Measurements from ENCODE around the gene NRBP1. TPM values are rescaled to one million over a fixed set of nuclear protein-coding genes. Genes with fewer than 3 reads are reported as not detected.

The NRBP1 gene
- 100 to 1,000 TPM; 141 to 153 TPM for total RNA-seq
- polyA plus RNA-seq (2013, experiment 1 of 2) = 100 TPM
- 95.2 TPM for polyA plus RNA-seq (2013, experiment 2 of 2)
- long read RNA-seq, experiment 1, partial matches to known transcripts = 61 of 73 reads
- long read RNA-seq, experiment 1, other reads (novel, unspliced or antisense) = 8 of 73 reads
- long read RNA-seq, experiment 2, transcript NRBP1-203 (18 exons, 2,163 nt) = major isoform, 58 of 512 reads
- long read RNA-seq, experiment 2, partial matches to known transcripts = 427 of 512 reads
- long read RNA-seq, experiment 2, other reads (novel, unspliced or antisense) = 25 of 512 reads
- long read RNA-seq, experiment 3, transcript NRBP1-203 (18 exons, 2,163 nt) = major isoform, 138 of 1,607 reads
- long read RNA-seq, experiment 3, partial matches to known transcripts = 1,409 of 1,607 reads
- long read RNA-seq, experiment 3, other reads (novel, unspliced or antisense) = 60 of 1,607 reads
- long read RNA-seq, experiment 4, transcript NRBP1-203 (18 exons, 2,163 nt) = major isoform, 30 of 395 reads
- long read RNA-seq, experiment 4, partial matches to known transcripts = 351 of 395 reads
- long read RNA-seq, experiment 4, other reads (novel, unspliced or antisense) = 12 of 395 reads

DNA sequence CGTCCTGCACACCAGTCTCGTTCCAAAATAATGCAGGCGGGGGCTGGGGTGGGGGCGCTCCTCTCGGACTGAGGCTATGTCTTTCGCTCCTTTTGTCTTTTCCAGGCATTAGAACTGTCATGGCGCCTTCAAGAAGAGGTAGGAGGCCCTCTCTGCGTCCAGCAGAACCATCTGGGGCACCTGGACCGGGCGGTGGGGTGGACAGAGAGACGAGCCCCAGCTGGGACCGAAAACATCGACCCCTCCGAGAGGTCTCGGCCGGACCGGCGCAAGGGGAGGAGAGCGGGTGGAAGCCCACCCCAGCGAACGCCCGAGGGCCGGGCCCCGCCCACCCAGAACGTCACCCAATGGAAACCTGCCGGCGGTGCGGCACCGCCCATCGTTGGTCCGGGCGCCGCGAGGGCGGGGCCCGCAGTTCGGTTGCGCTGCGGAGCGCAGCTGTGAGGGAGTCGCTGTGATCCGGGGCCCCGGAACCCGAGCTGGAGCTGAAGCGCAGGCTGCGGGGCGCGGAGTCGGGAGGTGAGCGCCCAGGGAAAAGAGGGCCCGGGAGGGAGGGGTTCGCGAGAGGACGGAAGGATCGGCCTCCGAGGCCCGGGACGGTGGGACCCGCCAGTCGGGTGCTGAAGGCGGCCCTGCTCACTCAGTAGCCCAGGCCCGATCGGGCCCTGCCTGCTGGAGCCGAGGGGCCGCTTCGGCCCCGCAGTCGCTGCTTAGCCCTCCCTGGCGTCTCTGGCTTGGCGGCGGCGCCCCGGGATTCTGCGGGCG, at the start of gene NRBP1:
TSS of gene NRBP1 (plus strand) at position 419 of the 765 bp plus-strand sequence. CDS start 4,643 bp downstream, outside the sequence.
- H3K27me3 Mint-ChIP-seq (ENCODE audit: insufficient read depth) = no peaks in the 10 kb centered on the region
- H3K9me3 Mint-ChIP-seq = no peaks in the 10 kb centered on the region
- H3K36me3 Mint-ChIP-seq (ENCODE audit: low read depth) = peaks cover 10% of the 10 kb centered on the region
- Histone ChIP-seq H3K4me3 (ENCODE audit: low read length) (peak within 1 kb of the TSS; percentile 89), H3K36me3 (ENCODE audit: control insufficient read depth, insufficient read depth, low read length) (peaks cover 12% of the 10 kb centered on the region), H3K9ac (ENCODE audit: extremely low read depth, low read length, poor library complexity, severe bottlenecking) (peak within 1 kb of the TSS; percentile 86), H3K27ac (ENCODE audit: low read depth, low read length) (peak within 1 kb of the TSS; percentile 94), H3K4me1 (ENCODE audit: control insufficient read depth, insufficient read depth, low read length) (no peaks in the 10 kb centered on the region), H3K27me3 (ENCODE audit: control insufficient read depth, insufficient read depth, low read length, poor library complexity, severe bottlenecking) (no peaks in the 10 kb centered on the region), H3K9me3 (ENCODE audit: control insufficient read depth, low read length) (no peaks in the 10 kb centered on the region)
- 0 to 1% methylated on average over 19 to 75 of the region's 75 CpGs for WGBS, 2 experiments (ENCODE audit: insufficient coverage in 1 of 2, insufficient read length in 1 of 2)
- H3K4me1 Mint-ChIP-seq = peaks cover 17% of the 10 kb centered on the region
- H3K4me3 Mint-ChIP-seq = peak within 1 kb of the TSS; percentile 81
- H3K27ac Mint-ChIP-seq = peak within 1 kb of the TSS; percentile 92
- TF ChIP-seq, protein P1, sequence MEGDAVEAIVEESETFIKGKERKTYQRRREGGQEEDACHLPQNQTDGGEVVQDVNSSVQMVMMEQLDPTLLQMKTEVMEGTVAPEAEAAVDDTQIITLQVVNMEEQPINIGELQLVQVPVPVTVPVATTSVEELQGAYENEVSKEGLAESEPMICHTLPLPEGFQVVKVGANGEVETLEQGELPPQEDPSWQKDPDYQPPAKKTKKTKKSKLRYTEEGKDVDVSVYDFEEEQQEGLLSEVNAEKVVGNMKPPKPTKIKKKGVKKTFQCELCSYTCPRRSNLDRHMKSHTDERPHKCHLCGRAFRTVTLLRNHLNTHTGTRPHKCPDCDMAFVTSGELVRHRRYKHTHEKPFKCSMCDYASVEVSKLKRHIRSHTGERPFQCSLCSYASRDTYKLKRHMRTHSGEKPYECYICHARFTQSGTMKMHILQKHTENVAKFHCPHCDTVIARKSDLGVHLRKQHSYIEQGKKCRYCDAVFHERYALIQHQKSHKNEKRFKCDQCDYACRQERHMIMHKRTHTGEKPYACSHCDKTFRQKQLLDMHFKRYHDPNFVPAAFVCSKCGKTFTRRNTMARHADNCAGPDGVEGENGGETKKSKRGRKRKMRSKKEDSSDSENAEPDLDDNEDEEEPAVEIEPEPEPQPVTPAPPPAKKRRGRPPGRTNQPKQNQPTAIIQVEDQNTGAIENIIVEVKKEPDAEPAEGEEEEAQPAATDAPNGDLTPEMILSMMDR (conservative IDR thresholded peaks at IDR 0.05) = no peak
- peak; percentile 96 for DNase-seq

GRCh38 chr2:27378809-27379290, 49.6 kb upstream of the NRBP1 start:
- H3K27me3 ChIP-seq (ENCODE audit: control insufficient read depth, insufficient read depth, low read length, poor library complexity, severe bottlenecking) = no peaks in the 10 kb centered on the region
- H3K4me1 ChIP-seq (ENCODE audit: control insufficient read depth, insufficient read depth, low read length) = peaks cover 4% of the 10 kb centered on the region
- Mint-ChIP-seq H3K27ac (peak overlapping the region; percentile 62), H3K9me3 (no peaks in the 10 kb centered on the region), H3K36me3 (ENCODE audit: low read depth) (peaks cover 60% of the 10 kb centered on the region), H3K27me3 (ENCODE audit: insufficient read depth) (no peaks in the 10 kb centered on the region), H3K4me3 (peak overlapping the region; percentile 92), H3K4me1 (peaks cover 19% of the 10 kb centered on the region)
- H3K36me3 ChIP-seq (ENCODE audit: control insufficient read depth, insufficient read depth, low read length) = peaks cover 80% of the 10 kb centered on the region
- H3K9ac ChIP-seq (ENCODE audit: extremely low read depth, low read length, poor library complexity, severe bottlenecking) = peak overlapping the region; percentile 77
- peak overlapping the region; percentile 90 for H3K4me3 ChIP-seq (ENCODE audit: low read length)
- no peak overlapping the region for H3K27ac ChIP-seq (ENCODE audit: low read depth, low read length)
- 92 to 94% methylated on average over 2 to 9 of the region's 9 CpGs for WGBS, 2 experiments (ENCODE audit: insufficient coverage in 1 of 2, insufficient read length in 1 of 2)
- DNase-seq = no peak
- TF ChIP-seq, protein P1 (conservative IDR thresholded peaks at IDR 0.05) = no peak
- H3K9me3 ChIP-seq (ENCODE audit: control insufficient read depth, low read length) = no peaks in the 10 kb centered on the region

DNA sequence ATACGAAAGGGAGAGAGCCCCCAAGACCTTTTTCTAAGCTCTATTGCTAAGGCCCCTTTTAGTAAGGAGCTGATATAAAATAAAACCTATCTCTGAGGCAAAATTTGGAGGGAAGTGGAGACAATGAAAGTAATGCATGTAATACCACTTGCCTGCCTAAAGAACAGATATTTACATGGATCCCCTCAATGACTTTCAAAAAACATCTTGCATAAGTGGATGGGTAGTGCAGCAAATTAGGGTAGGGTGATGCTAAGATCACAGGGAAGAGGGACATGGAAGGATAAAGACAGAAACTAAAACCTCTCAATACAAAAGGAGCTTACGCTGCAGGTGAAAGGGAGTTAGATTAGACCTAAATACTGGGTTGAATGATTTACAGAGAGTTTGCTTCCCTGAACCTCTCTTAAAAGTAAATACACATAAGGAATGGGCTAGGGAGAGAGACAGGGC, 49.0 kb upstream of the NRBP1 start:
- 86 to 96% methylated on average over 1 to 2 of the region's 2 CpGs for WGBS, 2 experiments (ENCODE audit: insufficient coverage in 1 of 2, insufficient read length in 1 of 2)
- Mint-ChIP-seq H3K27ac (peak overlapping the region; percentile 98), H3K36me3 (ENCODE audit: low read depth) (peaks cover 62% of the 10 kb centered on the region), H3K4me3 (peak overlapping the region; percentile 92), H3K9me3 (no peaks in the 10 kb centered on the region), H3K4me1 (peaks cover 19% of the 10 kb centered on the region), H3K27me3 (ENCODE audit: insufficient read depth) (no peaks in the 10 kb centered on the region)
- DNase-seq = no peak
- Histone ChIP-seq H3K27ac (ENCODE audit: low read depth, low read length) (no peak overlapping the region), H3K4me1 (ENCODE audit: control insufficient read depth, insufficient read depth, low read length) (peaks cover 4% of the 10 kb centered on the region), H3K4me3 (ENCODE audit: low read length) (peak overlapping the region; percentile 90), H3K9ac (ENCODE audit: extremely low read depth, low read length, poor library complexity, severe bottlenecking) (peak overlapping the region; percentile 77), H3K36me3 (ENCODE audit: control insufficient read depth, insufficient read depth, low read length) (peaks cover 80% of the 10 kb centered on the region), H3K27me3 (ENCODE audit: control insufficient read depth, insufficient read depth, low read length, poor library complexity, severe bottlenecking) (no peaks in the 10 kb centered on the region), H3K9me3 (ENCODE audit: control insufficient read depth, low read length) (no peaks in the 10 kb centered on the region)
- TF ChIP-seq, protein P1 (conservative IDR thresholded peaks at IDR 0.05) = no peak
